Lower leg skin (tissue), 4 donors: ENCODE measurements around the gene ESRP2. TPM values are rescaled to one million over a fixed set of nuclear protein-coding genes. Genes with fewer than 3 reads are reported as not detected.
A peak's percentile ranks its signal among the peaks of the same experiment; 100 is the strongest.

Source experiments
- DNase-seq, 2 donors: peaks; one replicate each; pipeline ENCODE4 v3.0.0-alpha.2; 2019; ENCODE audit warnings: low spot score in 2 of 2
- H3K4me3 ChIP-seq: fragments of 200-600 bp; sonication (generic); 2 replicates; pipeline ENCODE4 v1.5.1; 2017; ENCODE audit warnings: mild to moderate bottlenecking, low read depth; ENCODE audit not compliant: poor library complexity, severe bottlenecking
- POLR2A ChIP-seq, 2 donors: fragments of 450-650 bp; IDR thresholded peaks; one replicate each; pipeline ENCODE4 v1.6.1; 2016 to 2017; ENCODE audit warnings: antibody characterized with exemption in 2 of 2, mild to moderate bottlenecking in 1 of 2, moderate library complexity in 1 of 2
- WGBS, 2 donors: methylation state at CpG; one replicate each; pipeline ENCODE4 v1.1.5; 2018; 5-methylcytosine and 5-hydroxymethylcytosine counted together
- intact Hi-C: fragments of 100-400 bp; cut with DNase I; formaldehyde crosslinking; loops from one replicate; pipeline ENCODE4 v1.15.0; 2023; ENCODE audit warnings: low total_unique reads
- total RNA-seq, 4 donors: library from RNA; depleted of rRNA; stranded (reverse); fragments of >200 nt; gene quantifications; one replicate each; pipeline ENCODE4 v1.1.0, GENCODE V29; 2016
- TF ChIP-seq, protein P1 (sequence below), 3 donors: fragments of 450-650 bp; IDR thresholded peaks; one replicate each; pipeline ENCODE4 v1.5.1; 2016; ENCODE audit warnings: antibody characterized with exemption in 3 of 3, mild to moderate bottlenecking in 3 of 3, moderate library complexity in 2 of 3

ESRP2 gene
- total RNA-seq, 4 donors from 2014 or later, result 84.3 to 120 (median 97.2) TPM

DNA sequence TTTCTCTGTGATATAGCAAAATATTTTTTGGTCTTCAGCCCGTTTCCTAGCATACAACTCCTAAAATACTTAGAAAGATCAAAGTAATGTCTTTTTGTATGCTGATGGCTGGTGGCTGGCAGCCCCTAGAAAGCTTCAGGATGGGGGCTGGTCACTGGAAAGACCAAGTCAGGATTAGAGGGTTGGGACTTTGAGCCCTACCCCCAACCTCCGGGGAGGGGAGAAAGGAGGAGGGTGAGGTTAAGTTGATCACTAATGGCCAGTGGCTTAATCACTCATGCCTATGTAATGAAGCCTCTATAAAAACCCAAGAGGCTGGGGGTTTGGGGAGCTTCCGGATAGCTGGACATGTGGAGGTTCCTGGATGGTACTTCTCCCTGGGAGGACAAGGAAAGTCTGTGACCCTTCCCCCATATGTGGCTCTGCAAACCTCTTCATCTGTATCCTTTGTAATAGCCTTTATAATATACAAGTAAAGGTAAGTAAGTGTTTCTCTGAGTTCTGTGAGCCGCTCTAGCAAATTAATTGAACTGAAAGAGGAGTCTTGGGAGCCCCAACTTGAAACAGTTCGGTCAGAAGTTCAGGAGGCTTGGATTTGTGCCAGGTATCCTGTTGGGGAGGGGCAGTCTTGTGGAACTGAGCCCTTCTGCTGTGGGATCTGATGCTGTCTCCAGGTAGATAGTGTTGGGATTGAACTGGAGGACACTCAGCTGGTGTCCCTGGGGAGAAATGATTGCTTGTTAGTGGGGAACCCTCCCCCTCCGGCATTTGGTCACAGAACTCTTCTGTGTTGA lies 31.9 kb upstream of the ESRP2 start:
- TF ChIP-seq, protein P1, sequence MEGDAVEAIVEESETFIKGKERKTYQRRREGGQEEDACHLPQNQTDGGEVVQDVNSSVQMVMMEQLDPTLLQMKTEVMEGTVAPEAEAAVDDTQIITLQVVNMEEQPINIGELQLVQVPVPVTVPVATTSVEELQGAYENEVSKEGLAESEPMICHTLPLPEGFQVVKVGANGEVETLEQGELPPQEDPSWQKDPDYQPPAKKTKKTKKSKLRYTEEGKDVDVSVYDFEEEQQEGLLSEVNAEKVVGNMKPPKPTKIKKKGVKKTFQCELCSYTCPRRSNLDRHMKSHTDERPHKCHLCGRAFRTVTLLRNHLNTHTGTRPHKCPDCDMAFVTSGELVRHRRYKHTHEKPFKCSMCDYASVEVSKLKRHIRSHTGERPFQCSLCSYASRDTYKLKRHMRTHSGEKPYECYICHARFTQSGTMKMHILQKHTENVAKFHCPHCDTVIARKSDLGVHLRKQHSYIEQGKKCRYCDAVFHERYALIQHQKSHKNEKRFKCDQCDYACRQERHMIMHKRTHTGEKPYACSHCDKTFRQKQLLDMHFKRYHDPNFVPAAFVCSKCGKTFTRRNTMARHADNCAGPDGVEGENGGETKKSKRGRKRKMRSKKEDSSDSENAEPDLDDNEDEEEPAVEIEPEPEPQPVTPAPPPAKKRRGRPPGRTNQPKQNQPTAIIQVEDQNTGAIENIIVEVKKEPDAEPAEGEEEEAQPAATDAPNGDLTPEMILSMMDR (IDR thresholded peaks at IDR 0.05), result no peak
- TF ChIP-seq POLR2A (IDR thresholded peaks at IDR 0.05), result no peak
- 68 to 69% methylated on average over 6 of the region's 6 CpGs for WGBS, 2 donors
- no peak overlapping the region for H3K4me3 ChIP-seq
- intact Hi-C loops, result no loop called here
- no peak for DNase-seq

DNA sequence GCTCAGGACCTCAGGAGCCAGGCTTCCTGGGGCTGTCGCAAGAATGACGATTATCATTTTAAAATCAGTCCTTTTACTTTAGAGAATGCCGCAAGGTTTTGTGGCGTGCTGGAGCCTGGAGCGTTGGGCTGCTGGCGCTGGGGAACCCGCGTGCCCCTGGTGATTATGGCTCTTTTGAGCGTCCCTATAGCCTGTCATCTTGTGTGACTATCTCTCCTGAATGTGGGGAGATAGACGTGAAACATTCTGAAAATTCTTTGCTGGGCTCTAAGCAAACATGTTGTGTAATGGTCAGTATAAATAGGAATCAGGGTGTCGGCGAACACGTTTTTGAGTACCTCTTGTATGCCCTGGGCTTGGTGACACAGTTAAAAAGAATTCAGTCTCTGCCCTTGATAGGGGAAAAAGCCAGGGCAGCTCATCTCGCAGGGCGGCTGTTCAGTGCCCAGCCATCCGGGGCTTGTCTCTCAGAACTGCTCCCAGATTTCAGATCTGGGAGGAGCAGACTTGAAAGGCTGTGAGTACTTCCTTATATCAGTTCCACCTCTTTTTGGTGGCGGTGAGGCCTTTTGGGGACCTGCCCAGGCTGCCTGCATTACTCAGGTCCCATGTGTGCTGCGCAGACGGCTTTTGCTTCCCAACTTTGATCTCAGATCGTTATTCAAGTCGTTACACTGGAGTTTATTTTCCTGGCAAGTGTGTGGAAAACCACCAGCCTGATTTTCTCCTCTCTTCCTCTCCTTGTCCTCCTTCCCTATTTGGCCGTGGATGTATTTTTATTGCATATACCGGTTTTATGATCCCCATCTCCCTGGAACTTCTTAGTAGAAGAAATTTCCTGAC lies 29.4 kb upstream of the ESRP2 start:
- peak; percentile 82 to 93 for DNase-seq
- WGBS, 2 donors, result 2 to 3% methylated on average over 23 of the region's 23 CpGs
- H3K4me3 ChIP-seq, result peak overlapping the region; percentile 80
- intact Hi-C loops, result no loop called here
- TF ChIP-seq, protein P1 (IDR thresholded peaks at IDR 0.05), result no peak
- no peak for TF ChIP-seq POLR2A (IDR thresholded peaks at IDR 0.05)

DNA sequence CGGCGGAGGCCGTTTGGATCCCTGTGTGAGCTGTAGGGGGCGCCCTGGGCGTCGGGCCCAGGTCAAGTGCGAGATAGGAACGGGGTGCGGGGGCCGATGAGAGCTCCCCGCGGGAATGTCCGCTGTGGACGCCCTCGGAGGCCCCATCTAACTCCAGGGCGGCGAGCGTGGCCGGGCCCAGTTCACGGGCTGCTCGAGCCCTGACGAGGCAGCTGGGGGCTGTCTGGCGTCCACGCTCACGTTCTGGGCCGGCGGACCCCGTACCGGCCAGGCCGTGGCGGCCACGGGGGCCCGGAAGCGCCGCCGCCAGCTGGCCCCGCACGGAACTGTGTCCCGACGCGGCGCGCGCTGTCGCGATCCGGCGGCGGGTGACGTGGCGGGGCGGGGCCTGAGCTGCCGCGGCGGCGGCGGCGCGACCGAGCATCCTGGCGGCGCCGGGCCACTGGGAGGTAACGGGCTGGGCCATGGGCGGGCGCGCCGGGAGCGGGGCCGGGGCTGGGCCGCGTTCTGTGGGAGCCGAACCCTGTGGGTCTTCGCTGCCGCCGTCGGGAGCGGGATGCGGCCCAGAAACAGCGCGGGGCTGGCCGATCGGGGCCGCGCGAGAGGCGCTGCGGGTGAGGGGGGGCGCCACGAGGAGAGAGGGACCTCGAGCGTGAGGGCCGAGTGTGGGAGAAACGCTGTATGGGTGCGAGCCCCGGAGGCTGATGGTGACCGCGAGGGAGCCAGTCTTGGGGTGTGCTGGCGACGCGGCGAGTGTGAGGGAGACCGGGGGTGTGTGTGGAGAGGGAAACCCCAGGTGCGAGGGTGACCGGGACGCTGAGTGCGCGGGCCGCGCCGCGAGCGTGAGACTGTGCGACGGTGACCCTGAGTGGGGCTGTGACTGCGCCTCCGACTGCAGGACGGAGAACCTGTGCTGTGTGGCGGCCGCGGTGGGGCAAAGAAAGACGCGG lies 28.5 kb upstream of the ESRP2 start, which contains the start of gene SLC7A6:
Gene SLC7A6, plus strand, starts transcription at position 399 of the 950 bp plus-strand sequence. CDS start 10,201 bp downstream, outside the sequence.
- 0 to 1% methylated on average over 54 to 75 of the region's 123 CpGs for WGBS, 2 donors
- peak in 1 of 2 donors; percentile 94 for DNase-seq
- intact Hi-C loops, result loop anchor here (5.0 kb wide), 1 partner anchor 63 kb away; no protein-coding TSS in a partner anchor

DNA sequence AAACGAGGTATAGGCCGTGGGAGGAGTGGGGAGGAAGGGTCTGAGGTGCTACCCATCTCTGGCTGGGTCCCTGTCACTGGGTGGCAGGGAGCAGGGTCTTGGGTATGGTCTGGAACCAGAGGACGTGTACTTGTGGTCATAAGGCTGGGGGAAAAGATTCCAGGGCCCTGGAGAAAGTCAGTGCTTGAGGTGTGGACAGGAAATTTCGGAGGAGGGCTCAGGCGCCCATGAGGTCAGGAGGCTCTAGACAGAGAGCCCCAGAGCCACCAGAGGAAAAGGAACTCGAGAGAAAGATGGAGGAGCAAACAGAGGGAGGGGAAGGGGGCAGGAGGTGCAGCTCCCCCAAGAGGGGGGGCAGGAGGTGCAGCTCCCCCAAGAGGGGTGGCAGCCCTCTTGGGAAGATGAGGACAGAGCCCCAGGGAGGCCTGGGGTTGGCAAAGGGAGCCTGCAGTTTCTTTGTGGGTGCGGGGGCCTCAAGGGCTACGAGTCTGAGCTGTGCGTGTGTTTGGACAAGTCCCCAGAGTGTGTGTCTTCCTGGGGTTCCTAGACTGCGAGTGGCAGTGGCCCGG lies 27.7 kb upstream of the ESRP2 start:
- H3K4me3 ChIP-seq, result peak overlapping the region; percentile 80
- TF ChIP-seq, protein P1 (IDR thresholded peaks at IDR 0.05), result no peak
- no peak for TF ChIP-seq POLR2A (IDR thresholded peaks at IDR 0.05)
- no peak for DNase-seq
- WGBS, 2 donors, result 43 to 52% methylated on average over 8 to 11 of the region's 11 CpGs
- intact Hi-C loops, result loop anchor here (5.0 kb wide), 1 partner anchor 64 kb away; no protein-coding TSS in a partner anchor

More for the DNA sequence above, 28.5 kb upstream of the ESRP2 start, which contains the start of gene SLC7A6:
- H3K4me3 ChIP-seq, result peak within 1 kb of the TSS; percentile 80
- TF ChIP-seq POLR2A (IDR thresholded peaks at IDR 0.05), result no peak
- TF ChIP-seq, protein P1 (IDR thresholded peaks at IDR 0.05), result peak in 1 of 3 donors; percentile 64
